Mesodermal cell (in vitro differentiated cells): Measurements from ENCODE around the gene LIPH. TPM values are rescaled to one million over a fixed set of nuclear protein-coding genes. Genes with fewer than 3 reads are reported as not detected.

Experiments used
- H3K27ac ChIP-seq: 2 replicates; pipeline ENCODE4 v1.7.0; 2013; ENCODE audit warnings: mild to moderate bottlenecking, low read depth, low read length, moderate library complexity; ENCODE audit not compliant: severe bottlenecking
- H3K36me3 ChIP-seq: 2 replicates; pipeline ENCODE4 v1.7.1; 2013; ENCODE audit warnings: mild to moderate bottlenecking, low read length, moderate library complexity; ENCODE audit not compliant: control insufficient read depth, insufficient read depth
- H3K4me1 ChIP-seq: one replicate; pipeline ENCODE4 v1.7.1; 2013; ENCODE audit warnings: mild to moderate bottlenecking, low read length; ENCODE audit not compliant: insufficient read depth, control insufficient read depth, poor library complexity, severe bottlenecking
- H3K4me3 ChIP-seq: 2 replicates; pipeline ENCODE4 v1.7.0; 2013; ENCODE audit warnings: low read length, control low read depth, mild to moderate bottlenecking; ENCODE audit not compliant: insufficient read depth, poor library complexity, severe bottlenecking; ENCODE audit errors: extremely low read depth
- H3K9me3 ChIP-seq: 2 replicates; pipeline ENCODE4 v1.7.1; 2013; ENCODE audit warnings: mild to moderate bottlenecking, low read length, moderate library complexity; ENCODE audit not compliant: control insufficient read depth
- WGBS, 2 experiments: methylation state at CpG; one replicate each; pipeline ENCODE4 v1.1.5; 2013; ENCODE audit warnings: missing lambda C conversion rate in 2 of 2; ENCODE audit not compliant: insufficient coverage in 2 of 2; 5-methylcytosine and 5-hydroxymethylcytosine counted together
- polyA plus RNA-seq, 2 experiments: library from polyadenylated mRNA; stranded (reverse); fragments of 50-300 nt; gene quantifications; one replicate each; pipeline ENCODE4 v1.2.3, GENCODE V29; 2013

LIPH gene
- polyA plus RNA-seq (2013, experiment 1 of 2) = 0.37 TPM
- 0.56 TPM for polyA plus RNA-seq (2013, experiment 2 of 2)

DNA sequence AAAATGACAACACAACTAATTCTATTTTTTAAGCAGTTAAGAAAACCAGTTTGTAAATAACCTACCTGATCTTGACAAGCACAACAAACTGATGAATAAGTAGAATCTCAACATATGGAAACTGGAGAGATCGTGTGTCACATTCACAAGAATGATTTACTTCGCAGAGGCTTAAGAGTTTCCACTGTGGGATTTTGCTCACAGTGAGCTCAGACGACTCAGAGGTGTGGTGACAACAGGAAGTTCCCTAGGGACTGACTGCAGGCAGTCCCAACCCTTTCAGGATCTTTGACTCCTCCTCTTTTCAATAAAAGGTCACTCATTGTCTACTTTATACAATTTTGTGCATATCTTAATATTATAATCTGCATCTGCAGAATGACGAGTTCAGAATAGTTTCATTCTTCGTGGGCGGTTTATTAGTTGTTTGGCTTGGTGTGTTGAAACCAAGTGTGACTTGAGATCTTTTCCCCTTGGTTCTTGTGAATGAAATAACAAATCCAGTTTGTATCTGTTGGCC lies at the start of gene LIPH:
Gene LIPH (minus strand): TSS at position 231 of the 520 bp plus-strand sequence. CDS start 117 bp downstream, at position 114.
- Histone ChIP-seq H3K27ac (no peak within 1 kb of the TSS), H3K36me3 (no peaks in the 10 kb centered on the region), H3K4me3 (no peak within 1 kb of the TSS), H3K4me1 (peaks cover 4% of the 10 kb centered on the region), H3K9me3 (no peaks in the 10 kb centered on the region)
- 22 to 40% methylated on average over 1 to 3 of the region's 6 CpGs for WGBS, 2 experiments

DNA sequence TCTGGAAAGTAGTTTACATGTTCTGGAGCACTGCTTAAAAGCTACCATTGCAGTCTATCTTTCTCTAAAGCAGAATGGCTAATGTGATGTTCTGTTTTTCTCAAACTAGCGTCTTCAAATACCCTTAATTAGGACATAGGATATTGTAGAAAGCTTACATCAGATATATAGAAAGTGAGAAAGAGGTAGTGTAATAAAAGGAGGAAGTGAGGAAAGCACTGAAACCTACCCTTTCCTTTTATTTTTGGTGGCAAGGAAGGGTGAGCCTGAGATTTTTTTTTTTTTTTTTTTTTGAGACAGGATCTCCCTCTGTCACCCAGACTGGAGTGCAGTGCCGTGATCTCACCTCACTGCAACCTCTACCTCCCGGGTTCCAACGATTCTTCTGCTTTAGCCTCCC lies 43.1 kb upstream of the LIPH start:
- 95% methylated on average over 3 of the region's 4 CpGs; no CpG with 5 or more reads in 1 of the 2 experiments for WGBS, 2 experiments
- Histone ChIP-seq H3K9me3 (no peaks in the 10 kb centered on the region), H3K27ac (no peak overlapping the region), H3K4me3 (no peak overlapping the region), H3K36me3 (peaks cover 31% of the 10 kb centered on the region), H3K4me1 (no peaks in the 10 kb centered on the region)

- no peak overlapping the region for H3K27ac ChIP-seq
- H3K9me3 ChIP-seq = no peaks in the 10 kb centered on the region
- no peak overlapping the region for H3K4me3 ChIP-seq
- H3K4me1 ChIP-seq = no peaks in the 10 kb centered on the region
- H3K36me3 ChIP-seq = peaks cover 24% of the 10 kb centered on the region
- WGBS, 2 experiments = 100% methylated on average over 1 of the region's 3 CpGs
Measured at GRCh38 chr3:185594073-185594472, 41.7 kb upstream of the LIPH start.

- peaks cover 3% of the 10 kb centered on the region for H3K36me3 ChIP-seq
- no peaks in the 10 kb centered on the region for H3K4me1 ChIP-seq
- no peaks in the 10 kb centered on the region for H3K9me3 ChIP-seq
- peak overlapping the region; percentile 97 for H3K27ac ChIP-seq
- H3K4me3 ChIP-seq = peak overlapping the region; percentile 87
- WGBS, 2 experiments = 2 to 10% methylated on average over 5 to 7 of the region's 7 CpGs
Measured at GRCh38 chr3:185586686-185587039, 34.3 kb upstream of the LIPH start.

- H3K4me3 ChIP-seq = peak within 1 kb of the TSS; percentile 87
- peak within 1 kb of the TSS; percentile 97 for H3K27ac ChIP-seq
- no peaks in the 10 kb centered on the region for H3K4me1 ChIP-seq
- H3K9me3 ChIP-seq = no peaks in the 10 kb centered on the region
- H3K36me3 ChIP-seq = no peaks in the 10 kb centered on the region
- 1% methylated on average over 45 to 60 of the region's 64 CpGs for WGBS, 2 experiments
Measured at GRCh38 chr3:185585859-185586685, 33.7 kb upstream of the LIPH start, which contains the start of gene SENP2. Gene SENP2, plus strand, starts transcription at chr3:185586295. Its CDS starts 119 bp downstream, at chr3:185586414.

DNA sequence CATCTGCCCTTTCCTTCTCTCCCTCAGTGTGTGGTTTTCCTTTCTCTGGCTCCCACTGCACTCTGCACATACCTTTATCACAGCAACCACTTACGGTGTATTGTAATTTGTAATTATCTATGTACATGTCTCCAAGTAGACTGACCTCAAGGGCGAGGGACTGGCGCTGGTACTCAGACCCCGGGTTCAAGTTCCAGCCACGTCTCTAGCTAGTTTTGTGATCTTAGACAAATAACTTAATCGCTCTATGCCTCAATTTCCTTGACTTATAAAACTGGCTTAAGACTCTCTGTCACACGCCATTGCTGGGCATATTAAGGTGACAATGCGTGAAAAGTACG lies 33.1 kb upstream of the LIPH start:
- WGBS, 2 experiments = 58 to 87% methylated on average over 4 to 7 of the region's 9 CpGs
- Histone ChIP-seq H3K9me3 (no peaks in the 10 kb centered on the region), H3K4me3 (peak overlapping the region; percentile 87), H3K4me1 (no peaks in the 10 kb centered on the region), H3K36me3 (no peaks in the 10 kb centered on the region), H3K27ac (peak overlapping the region; percentile 97)

GRCh38 chr3:185584686-185585085 lies 32.3 kb upstream of the LIPH start:
- Histone ChIP-seq H3K4me1 (no peaks in the 10 kb centered on the region), H3K4me3 (no peak overlapping the region), H3K27ac (no peak overlapping the region), H3K36me3 (no peaks in the 10 kb centered on the region), H3K9me3 (no peaks in the 10 kb centered on the region)
- 79 to 85% methylated on average over 4 of the region's 4 CpGs for WGBS, 2 experiments

DNA sequence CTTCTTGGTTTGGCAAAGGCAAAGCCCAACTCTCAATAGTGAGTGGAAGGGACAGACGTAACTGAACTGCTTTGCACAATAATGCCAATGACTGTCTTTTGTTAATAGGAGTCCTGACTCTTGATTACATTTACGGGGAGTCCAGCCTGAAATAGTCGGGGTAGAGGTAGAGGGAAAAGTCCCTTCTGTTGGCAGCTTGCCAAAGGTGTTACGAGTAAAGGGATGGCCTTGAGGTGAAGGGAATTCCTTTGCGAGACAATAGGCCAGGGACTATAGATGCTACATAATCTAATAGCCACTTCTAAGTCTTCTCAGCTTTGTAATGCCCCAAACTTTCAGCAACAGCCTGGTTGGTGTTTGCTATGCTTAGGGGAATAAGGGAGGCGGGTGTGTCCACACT lies 31.5 kb upstream of the LIPH start:
- Histone ChIP-seq H3K27ac (no peak overlapping the region), H3K36me3 (no peaks in the 10 kb centered on the region)
- 63 to 66% methylated on average over 2 to 3 of the region's 6 CpGs for WGBS, 2 experiments

GRCh38 chr3:185582871-185583270 lies 30.5 kb upstream of the LIPH start:
- no peak overlapping the region for H3K27ac ChIP-seq
- H3K36me3 ChIP-seq = no peaks in the 10 kb centered on the region
- no peaks in the 10 kb centered on the region for H3K9me3 ChIP-seq
- H3K4me1 ChIP-seq = no peaks in the 10 kb centered on the region
- H3K4me3 ChIP-seq = no peak overlapping the region
- WGBS, 2 experiments = no CpG with 5 or more reads among the region's 3 CpGs

More for the DNA sequence above, 31.5 kb upstream of the LIPH start:
- H3K9me3 ChIP-seq = no peaks in the 10 kb centered on the region
- no peaks in the 10 kb centered on the region for H3K4me1 ChIP-seq
- no peak overlapping the region for H3K4me3 ChIP-seq

GRCh38 chr3:185582236-185582635 lies 29.8 kb upstream of the LIPH start:
- Histone ChIP-seq H3K27ac (no peak overlapping the region), H3K36me3 (no peaks in the 10 kb centered on the region), H3K4me1 (no peaks in the 10 kb centered on the region), H3K9me3 (no peaks in the 10 kb centered on the region), H3K4me3 (no peak overlapping the region)
- 20% methylated on average over 2 of the region's 3 CpGs; no CpG with 5 or more reads in 1 of the 2 experiments for WGBS, 2 experiments
